LNCAP (cell line): Measurements from ENCODE around the gene MBD3L2B.
"Not testable (repeated sequence)": the region's sequence is repeated elsewhere in the genome, so short reads cannot be mapped to it uniquely, and the experiment has no call there.

Experiments used
- CTCF ChIP-seq: fragments of 450-650 bp; IDR thresholded peaks from 2 replicates; pipeline ENCODE4 v1.5.1; 2017; ENCODE audit warnings: mild to moderate bottlenecking

MBD3L2B gene

GRCh38 chr19:7058576-7058975 lies 37.3 kb upstream of the MBD3L2B start, which contains the start of gene MBD3L3:
MBD3L3 (minus strand) TSS chr19:7058676; CDS start chr19:7058605, 71 bp downstream.
- TF ChIP-seq CTCF: not testable (repeated sequence)

- TF ChIP-seq CTCF: not testable (repeated sequence)
Observed at GRCh38 chr19:7049021-7049420, 27.8 kb upstream of the MBD3L2B start, which contains the start of gene MBD3L2. MBD3L2 (plus strand) TSS chr19:7049321; CDS start chr19:7049374, 53 bp downstream.

- TF ChIP-seq CTCF: not testable (repeated sequence)
Observed at GRCh38 chr19:7040079-7040478, 18.8 kb upstream of the MBD3L2B start, which contains the start of gene MBD3L4. MBD3L4 (minus strand) TSS chr19:7040179; CDS start chr19:7040144, 35 bp downstream.

DNA sequence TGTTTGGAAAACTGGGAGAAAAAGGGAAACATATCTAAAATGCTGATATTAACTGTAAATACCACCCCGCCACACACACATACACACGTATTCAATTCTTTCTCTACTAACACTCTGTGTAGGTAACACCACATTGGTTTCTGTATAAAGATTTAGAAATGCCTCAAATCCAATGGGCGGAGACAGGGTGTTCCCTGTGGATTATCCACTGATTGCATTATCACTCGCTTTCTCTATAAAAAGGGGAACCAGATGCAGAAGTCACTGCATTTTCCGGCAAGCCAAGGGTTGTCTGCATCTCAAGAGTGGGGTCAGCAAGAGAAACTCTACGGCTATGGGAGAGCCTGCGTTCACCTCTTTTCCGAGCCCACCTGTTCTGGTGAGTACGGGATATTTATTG lies 9.0 kb upstream of the MBD3L2B start, which contains the start of gene MBD3L5:
MBD3L5 (plus strand) TSS at position 301 of the 400 bp plus-strand sequence; CDS start at position 335, 34 bp downstream.
- not testable (repeated sequence) for TF ChIP-seq CTCF

DNA sequence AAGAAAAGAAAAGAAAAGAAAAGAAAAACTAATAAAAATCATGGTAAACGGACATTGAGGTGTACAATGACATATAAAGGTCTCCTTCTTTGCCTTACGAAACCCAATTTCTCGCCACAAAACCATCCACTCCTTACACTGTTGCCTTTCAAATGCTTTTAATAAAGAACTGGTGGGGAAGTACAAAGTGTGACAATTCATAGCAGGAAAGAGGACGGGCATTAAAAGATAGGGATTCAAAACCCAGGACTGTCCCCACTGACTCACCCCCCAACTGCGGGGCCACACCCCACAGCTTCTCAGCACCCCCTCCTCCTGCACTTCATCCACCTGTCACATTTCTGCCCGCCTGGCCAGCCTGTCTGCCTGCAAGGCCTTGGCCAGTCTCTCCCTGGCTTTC lies 2.4 kb downstream of the MBD3L2B start:
- no peak for TF ChIP-seq CTCF

DNA sequence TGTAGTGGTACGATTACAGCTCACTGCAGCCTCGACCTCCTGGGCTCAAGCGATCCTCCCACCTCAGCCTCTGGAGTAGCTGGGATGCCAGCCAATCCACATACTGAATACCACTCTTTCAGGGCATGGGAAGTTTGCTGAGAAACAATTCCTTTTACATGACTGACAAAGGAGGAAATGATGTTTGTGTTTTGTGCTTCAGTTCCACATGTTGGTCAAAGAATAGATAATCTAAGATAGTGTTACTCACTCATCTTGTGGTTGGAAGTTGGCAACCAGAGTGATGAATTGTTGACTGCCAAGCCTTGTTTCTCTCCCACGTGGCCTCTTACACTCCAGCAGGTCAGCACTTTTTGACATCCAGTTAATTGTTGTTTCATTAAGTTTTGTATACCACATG lies 7.6 kb downstream of the MBD3L2B start:
- no peak for TF ChIP-seq CTCF

GRCh38 chr19:7010722-7011593 lies 10.3 kb downstream of the MBD3L2B start:
- no peak for TF ChIP-seq CTCF
